ENCODE data around the gene SH3GL2.

The SH3GL2 gene

DNA sequence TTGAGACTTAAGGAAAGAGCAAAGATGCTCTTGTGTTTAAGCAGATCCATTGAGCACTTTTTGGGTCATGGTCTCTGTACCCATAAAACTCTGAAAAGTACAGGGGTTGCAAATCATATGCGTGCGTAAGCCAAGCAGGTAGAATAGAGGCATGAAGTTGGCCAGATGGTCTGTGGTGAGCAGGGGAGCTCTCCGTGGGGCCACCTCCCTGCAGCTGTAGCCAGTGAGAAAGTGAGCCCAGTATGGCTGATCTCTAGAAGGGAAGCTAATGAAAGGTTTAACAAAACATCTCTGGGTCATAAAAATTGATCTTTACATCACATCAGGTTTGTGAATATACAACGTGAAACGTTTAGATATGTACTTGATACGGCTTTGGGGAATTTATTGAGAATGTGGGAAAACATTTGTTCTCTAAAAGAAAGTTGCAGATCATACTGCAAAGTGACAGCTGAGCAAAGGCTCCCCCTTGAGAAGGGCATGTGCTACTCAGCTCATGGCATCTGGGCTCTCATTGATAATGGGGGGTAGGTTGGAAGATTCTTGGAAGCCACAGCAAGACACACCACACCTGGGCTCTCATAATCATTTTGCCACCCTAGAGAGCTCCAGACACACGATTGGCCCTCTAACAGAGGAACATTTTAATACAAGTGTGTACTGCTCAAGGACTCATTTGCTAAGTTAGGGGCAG lies 30.6 kb downstream of the SH3GL2 start:
- TF ChIP-seq, protein P1, sequence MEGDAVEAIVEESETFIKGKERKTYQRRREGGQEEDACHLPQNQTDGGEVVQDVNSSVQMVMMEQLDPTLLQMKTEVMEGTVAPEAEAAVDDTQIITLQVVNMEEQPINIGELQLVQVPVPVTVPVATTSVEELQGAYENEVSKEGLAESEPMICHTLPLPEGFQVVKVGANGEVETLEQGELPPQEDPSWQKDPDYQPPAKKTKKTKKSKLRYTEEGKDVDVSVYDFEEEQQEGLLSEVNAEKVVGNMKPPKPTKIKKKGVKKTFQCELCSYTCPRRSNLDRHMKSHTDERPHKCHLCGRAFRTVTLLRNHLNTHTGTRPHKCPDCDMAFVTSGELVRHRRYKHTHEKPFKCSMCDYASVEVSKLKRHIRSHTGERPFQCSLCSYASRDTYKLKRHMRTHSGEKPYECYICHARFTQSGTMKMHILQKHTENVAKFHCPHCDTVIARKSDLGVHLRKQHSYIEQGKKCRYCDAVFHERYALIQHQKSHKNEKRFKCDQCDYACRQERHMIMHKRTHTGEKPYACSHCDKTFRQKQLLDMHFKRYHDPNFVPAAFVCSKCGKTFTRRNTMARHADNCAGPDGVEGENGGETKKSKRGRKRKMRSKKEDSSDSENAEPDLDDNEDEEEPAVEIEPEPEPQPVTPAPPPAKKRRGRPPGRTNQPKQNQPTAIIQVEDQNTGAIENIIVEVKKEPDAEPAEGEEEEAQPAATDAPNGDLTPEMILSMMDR (conservative IDR thresholded peaks at IDR 0.05), result no peak
- no peak for TF ChIP-seq ZFX (IDR thresholded peaks at IDR 0.05)
- H3K27ac ChIP-seq, result no peak overlapping the region

DNA sequence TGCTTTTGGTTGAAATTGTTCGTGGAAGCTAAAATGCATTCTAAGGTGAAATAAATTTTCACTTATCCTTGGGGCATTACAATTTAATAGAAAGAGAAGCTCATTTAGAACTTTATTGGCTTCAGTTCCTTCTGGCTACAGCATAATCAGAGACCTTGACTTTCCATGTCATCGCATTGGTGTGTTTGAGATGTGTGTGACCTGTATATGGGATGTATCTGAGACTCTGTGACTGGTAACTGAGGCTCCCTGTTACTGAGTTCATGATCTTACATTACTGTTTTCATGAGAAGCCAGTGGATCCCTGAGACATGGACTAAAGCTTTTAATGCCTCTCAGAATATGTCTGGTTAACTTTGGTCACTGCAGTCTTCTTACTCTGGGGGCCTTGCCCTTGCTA lies 32.5 kb downstream of the SH3GL2 start:
- H3K27ac ChIP-seq, result no peak overlapping the region
- TF ChIP-seq, protein P1 (conservative IDR thresholded peaks at IDR 0.05), result no peak
- no peak for TF ChIP-seq ZFX (IDR thresholded peaks at IDR 0.05)

- no peak overlapping the region for H3K27ac ChIP-seq
- TF ChIP-seq ZFX (IDR thresholded peaks at IDR 0.05), result no peak
- TF ChIP-seq, protein P1 (conservative IDR thresholded peaks at IDR 0.05), result no peak
Measured at GRCh38 chr9:17611917-17612316, 33.1 kb downstream of the SH3GL2 start.

DNA sequence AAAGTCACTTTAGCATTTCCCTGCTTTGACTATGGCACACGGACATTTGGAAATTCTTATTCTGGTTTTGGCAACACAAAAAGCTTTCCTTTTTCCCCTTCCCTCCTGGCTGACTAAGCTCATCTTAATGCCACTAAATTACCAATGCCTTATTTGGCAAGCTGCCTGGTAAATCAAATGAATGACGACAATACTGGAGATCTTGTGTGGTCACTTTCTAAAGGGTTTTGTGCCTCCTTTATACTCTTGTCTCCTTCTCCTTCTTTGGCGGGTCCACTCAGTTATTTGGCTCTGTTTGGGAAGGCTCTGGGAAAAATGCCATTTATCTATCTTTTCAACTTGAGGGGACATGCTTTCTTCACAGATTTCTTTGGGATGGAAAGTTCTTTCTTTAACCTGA lies 34.9 kb downstream of the SH3GL2 start:
- no peak overlapping the region for H3K27ac ChIP-seq
- TF ChIP-seq, protein P1 (conservative IDR thresholded peaks at IDR 0.05), result no peak
- no peak for TF ChIP-seq ZFX (IDR thresholded peaks at IDR 0.05)

- TF ChIP-seq ZFX (IDR thresholded peaks at IDR 0.05), result no peak
- TF ChIP-seq, protein P1 (conservative IDR thresholded peaks at IDR 0.05), result no peak
- H3K27ac ChIP-seq, result no peak overlapping the region
Measured at GRCh38 chr9:17614250-17614649, 35.4 kb downstream of the SH3GL2 start.

GRCh38 chr9:17614903-17615302 lies 36.0 kb downstream of the SH3GL2 start:
- no peak for TF ChIP-seq ZFX (IDR thresholded peaks at IDR 0.05)
- TF ChIP-seq, protein P1 (conservative IDR thresholded peaks at IDR 0.05), result no peak
- no peak overlapping the region for H3K27ac ChIP-seq

- no peak overlapping the region for H3K27ac ChIP-seq
- TF ChIP-seq ZFX (IDR thresholded peaks at IDR 0.05), result no peak
- TF ChIP-seq, protein P1 (conservative IDR thresholded peaks at IDR 0.05), result no peak; the same call in 1 of the 2 replicates
Measured at GRCh38 chr9:17622141-17622540, 43.3 kb downstream of the SH3GL2 start.

Measured in C4-2B (cell line).